Effector CD4-positive, alpha-beta T cell (primary cell): Measurements from ENCODE around the gene RBFOX2.
"Not testable (repeated sequence)": the region's sequence is repeated elsewhere in the genome, so short reads cannot be mapped to it uniquely, and the experiment has no call there.

Experiments
- DNase-seq: peaks from one replicate; pipeline ENCODE4 v3.0.0-alpha.2; 2020

The RBFOX2 gene

DNA sequence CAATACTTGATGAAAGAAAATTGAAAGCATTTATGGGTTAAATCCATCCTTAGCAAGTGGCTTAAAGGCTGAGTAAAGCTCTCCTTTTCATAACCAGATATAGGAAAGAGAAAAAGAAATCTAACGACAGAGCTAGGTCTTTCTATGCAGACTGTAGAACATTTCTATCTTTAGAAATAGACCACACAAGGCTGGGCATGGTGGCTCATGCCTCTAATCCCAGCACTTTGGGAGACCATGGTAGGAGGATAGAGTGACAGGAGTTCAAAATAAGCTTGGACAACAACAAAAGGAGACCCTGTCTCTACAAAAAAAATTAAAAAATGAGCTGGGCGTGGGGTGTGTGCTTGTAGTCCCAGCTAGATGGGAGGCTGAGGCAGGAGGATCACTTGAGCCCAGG is 220.2 kb downstream of the RBFOX2 start:
- no peak for DNase-seq

DNA sequence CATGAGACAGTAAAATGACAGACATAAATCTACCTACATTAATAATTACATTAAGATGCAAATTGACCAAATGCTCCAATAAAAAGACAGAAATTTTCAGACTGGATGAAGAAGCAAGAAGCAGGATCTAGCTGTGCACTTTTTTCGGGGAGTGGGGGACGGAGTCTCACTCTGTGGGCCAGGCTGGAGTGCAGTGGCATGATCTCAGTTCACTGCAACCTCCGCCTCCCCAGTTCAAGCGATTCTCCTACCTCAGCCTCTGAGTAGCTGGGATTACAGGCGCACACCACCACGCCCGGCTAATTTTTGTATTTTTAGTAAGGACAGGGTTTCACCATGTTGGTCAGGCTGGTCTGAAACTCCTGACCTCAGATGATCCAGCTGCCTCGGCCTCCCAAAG is 222.0 kb downstream of the RBFOX2 start:
- DNase-seq, result not testable (repeated sequence)

GRCh38 chr22:35805466-35805865 is 223.2 kb downstream of the RBFOX2 start:
- DNase-seq, result no peak

DNA sequence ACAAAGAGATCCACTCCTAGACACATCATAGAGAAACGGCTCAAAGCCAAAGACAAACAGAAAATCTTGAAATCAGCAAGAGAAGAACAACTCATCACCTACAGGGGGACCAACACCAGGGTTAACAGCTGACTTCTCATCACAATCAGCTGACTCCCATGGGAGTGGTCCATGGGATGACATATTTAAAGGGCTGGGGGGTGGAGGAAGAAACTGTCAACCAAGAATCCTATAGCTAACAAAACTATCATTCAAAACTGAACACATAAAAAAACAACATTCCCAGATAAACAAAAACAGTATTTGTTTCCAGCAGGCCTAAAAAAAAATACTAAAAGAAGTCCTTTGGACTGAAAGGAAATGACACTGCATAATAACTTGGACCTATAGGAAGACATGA is 224.2 kb downstream of the RBFOX2 start:
- no peak for DNase-seq

GRCh38 chr22:35802885-35803284 is 225.7 kb downstream of the RBFOX2 start:
- no peak for DNase-seq

- DNase-seq, result not testable (repeated sequence)
Measured at GRCh38 chr22:35801301-35801700, 227.3 kb downstream of the RBFOX2 start.

DNA sequence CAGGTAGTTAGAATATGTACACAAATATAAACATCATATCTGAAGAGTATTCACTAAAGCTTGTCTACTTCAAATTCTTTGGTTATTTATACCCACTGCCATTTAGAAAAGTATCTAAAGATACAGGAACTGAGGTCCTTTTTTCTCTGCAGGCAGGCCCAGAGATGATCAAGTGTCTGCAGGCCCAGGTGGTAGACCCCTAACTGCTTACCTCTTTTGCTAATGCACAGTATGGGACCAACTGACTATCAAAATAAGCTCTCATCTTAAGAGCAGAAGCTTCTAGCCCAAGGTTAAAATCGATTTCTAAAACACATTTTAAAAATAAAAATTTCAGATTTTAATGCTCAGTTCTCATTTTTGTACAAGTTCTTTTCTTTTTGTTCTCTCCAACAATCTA is 229.5 kb downstream of the RBFOX2 start:
- no peak for DNase-seq

DNA sequence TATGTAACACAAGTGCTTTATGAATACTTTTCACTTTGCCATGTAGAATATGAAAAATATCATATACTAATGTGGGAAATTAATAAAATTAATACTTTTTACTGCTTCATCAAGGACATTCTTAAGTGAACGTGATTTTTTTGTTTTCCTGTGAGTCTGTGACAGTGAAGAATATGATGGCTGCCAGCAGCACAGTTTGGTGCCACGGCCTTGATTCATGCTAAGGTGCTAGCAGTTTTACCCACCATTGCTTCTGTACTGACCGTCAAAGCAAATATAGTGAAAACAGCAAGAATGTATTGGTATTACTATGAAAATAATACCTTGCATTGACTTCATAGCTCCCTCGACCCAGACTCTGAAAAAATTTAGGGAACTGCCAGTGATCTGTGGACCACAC is 231.2 kb downstream of the RBFOX2 start:
- no peak for DNase-seq

- DNase-seq, result no peak
Measured at GRCh38 chr22:35795476-35795875, 233.1 kb downstream of the RBFOX2 start.

DNA sequence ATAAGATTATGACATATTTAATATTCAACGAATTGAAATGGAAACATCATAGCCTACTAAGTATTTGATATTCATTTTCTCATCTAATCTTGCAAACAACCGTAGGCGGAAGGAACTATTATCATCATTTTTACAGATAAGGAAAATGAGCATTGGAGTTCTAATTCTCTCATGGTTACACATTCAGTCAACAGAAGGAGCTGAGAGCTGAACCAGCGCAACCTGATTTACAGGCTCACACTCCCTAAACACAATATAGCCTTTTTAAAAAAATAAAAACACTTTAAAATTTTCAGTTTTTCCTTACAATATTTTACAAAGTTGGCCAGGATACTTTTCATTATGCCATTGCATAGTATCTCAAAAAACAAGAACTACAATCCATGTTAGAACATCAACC is 236.1 kb downstream of the RBFOX2 start:
- DNase-seq, result no peak

- not testable (repeated sequence) for DNase-seq
Measured at GRCh38 chr22:35791788-35792187, 236.8 kb downstream of the RBFOX2 start.

DNA sequence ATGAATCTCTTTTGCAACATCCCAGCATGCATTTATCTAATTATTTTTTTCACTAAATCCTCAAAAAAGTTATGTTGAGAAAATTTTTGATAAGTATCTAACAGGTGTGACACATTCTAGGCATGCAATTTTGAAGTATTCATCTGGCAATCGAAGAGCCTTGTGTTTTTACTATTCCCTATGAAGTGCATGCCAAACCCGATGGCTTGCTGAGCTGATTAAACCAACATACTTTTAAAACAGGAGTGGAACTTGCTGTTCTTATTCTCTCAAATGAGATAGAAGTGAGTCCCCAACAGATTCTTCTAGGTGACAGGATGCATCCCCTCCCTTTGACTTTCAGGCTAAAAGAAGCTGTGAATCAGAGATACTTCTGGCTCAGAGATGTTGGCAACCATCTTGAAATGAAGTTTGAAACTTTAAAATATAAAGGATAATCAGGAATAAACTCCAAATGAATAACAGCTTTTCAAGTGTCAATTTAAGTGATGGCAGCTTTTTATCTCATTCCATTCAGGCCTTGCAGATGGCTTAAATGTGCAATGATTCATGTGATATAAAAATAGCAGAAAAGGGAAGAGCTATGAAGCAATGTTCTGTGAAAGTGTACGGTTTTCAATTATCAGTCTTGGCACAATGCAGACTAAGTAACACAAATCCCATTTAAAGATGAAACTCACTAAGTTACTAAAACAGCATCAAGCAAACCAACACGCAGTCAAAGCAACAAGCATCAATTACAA is 243.3 kb downstream of the RBFOX2 start:
- no peak for DNase-seq

- no peak for DNase-seq
Measured at GRCh38 chr22:35784633-35785032, 244.0 kb downstream of the RBFOX2 start.

GRCh38 chr22:35783943-35784614 is 244.5 kb downstream of the RBFOX2 start:
- no peak for DNase-seq

- DNase-seq, result no peak
Measured at GRCh38 chr22:35782504-35782903, 246.1 kb downstream of the RBFOX2 start.

DNA sequence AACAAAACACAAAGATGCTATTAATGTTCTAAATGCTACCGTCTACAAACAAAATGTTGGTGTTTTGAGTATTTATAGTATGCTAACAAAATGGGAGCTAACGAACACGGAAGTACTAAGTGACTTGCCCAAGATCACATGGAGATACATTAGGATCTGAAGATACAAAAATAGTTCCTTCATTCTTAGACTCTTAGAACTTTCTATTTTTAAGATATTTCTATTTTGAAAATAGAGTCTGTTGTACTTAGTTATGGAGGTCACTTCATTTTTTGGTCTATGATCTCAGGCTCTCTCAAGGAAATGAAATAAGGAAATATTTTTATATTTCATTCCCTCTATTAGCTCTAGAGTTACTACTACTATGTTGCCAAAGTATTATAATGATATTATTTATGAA is 246.7 kb downstream of the RBFOX2 start:
- no peak for DNase-seq

GRCh38 chr22:35777335-35777975 is 251.2 kb downstream of the RBFOX2 start:
- no peak for DNase-seq

GRCh38 chr22:35775339-35775738 is 253.3 kb downstream of the RBFOX2 start:
- DNase-seq, result no peak

DNA sequence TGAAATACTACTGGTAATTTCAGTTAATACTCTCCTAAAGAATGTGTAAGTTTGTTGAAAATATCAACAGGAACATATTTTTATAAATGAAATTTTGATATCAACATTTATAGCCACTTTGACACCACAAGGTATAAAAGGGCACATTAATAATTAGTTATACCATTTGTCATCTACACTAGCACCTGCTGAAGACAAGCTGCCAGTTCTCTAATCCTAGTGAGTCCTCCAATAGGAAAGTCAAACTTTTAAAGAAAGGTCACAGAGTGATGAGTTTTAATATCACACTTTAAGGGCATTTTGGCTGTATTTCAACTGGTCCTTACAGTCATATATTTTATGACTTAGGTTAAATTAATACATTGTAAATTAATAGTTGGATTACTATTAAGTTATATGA is 258.6 kb downstream of the RBFOX2 start:
- no peak for DNase-seq

- DNase-seq, result no peak
Measured at GRCh38 chr22:35766654-35767580, 261.7 kb downstream of the RBFOX2 start.

- no peak for DNase-seq
Measured at GRCh38 chr22:35761037-35761436, 267.6 kb downstream of the RBFOX2 start.

DNA sequence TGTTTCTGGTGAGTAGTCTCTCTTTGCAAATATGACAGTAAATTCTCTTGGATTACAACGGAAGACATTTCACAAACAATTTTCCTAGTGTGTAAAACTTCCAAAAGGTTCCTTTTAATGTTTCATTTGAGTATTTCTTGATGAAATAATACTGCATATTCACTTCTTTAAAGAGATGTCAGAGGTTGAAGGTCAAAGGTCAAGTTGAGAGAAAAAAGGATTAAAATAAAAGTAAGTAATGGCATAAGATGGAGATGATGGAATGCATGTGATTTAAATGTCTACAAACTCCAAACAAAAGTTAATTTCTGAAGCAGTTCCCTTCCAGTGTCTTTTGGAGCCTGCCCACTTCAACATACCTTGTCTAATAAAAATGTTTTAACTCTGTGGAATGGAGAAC is 270.2 kb downstream of the RBFOX2 start:
- no peak for DNase-seq

DNA sequence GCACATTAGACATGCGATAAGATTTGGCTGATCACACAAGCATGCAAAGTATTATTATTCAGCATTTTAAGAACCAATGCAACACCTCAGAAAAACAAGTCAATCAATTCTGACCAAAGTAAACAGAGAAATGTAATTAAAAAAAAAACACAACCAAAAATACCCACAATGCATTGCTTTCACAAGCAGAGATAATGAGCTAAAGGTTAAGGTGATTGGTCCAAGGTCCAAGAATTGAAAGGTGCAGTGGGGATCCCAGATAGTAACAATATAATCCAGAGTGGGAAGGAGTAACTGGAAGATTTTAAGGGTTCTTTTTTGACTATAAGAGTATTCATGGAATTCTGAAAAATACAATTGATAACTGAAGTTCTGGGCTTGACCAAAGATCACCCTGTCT is 271.9 kb downstream of the RBFOX2 start:
- DNase-seq, result no peak
